ENCODE results near the gene NQO1. TPM values are rescaled to one million over a fixed set of nuclear protein-coding genes. Genes with fewer than 3 reads are reported as not detected.

Gene NQO1
- total RNA-seq, 2 donors from 2014 or later = 1.7 to 2.5 TPM

GRCh38 chr16:69707920-69708683 lies 18.3 kb downstream of the NQO1 start:
- H3K27me3 Mint-ChIP-seq = no peaks in the 10 kb centered on the region
- H3K27ac Mint-ChIP-seq = no peak overlapping the region
- peaks cover 4% of the 10 kb centered on the region for H3K4me1 Mint-ChIP-seq
- DNase-seq (no peak), ATAC-seq (no peak)
- no peaks in the 10 kb centered on the region for H3K9me3 ChIP-seq (ENCODE audit: control insufficient read depth, low read length, poor library complexity, severe bottlenecking)
- no peak overlapping the region for H3K4me3 Mint-ChIP-seq
- no peaks in the 10 kb centered on the region for H3K36me3 Mint-ChIP-seq (ENCODE audit: low read depth)

- H3K36me3 Mint-ChIP-seq (ENCODE audit: low read depth) = no peaks in the 10 kb centered on the region
- no peak for ATAC-seq
Measured at GRCh38 chr16:69706975-69707340, 19.4 kb downstream of the NQO1 start.

GRCh38 chr16:69706256-69706974 lies 19.9 kb downstream of the NQO1 start:
- ATAC-seq = no peak
- DNase-seq = no peak
- Mint-ChIP-seq H3K27me3 (no peaks in the 10 kb centered on the region), H3K27ac (no peak overlapping the region), H3K36me3 (ENCODE audit: low read depth) (no peaks in the 10 kb centered on the region), H3K4me3 (no peak overlapping the region), H3K4me1 (peaks cover 4% of the 10 kb centered on the region)
- no peaks in the 10 kb centered on the region for H3K9me3 ChIP-seq (ENCODE audit: control insufficient read depth, low read length, poor library complexity, severe bottlenecking)

More at GRCh38 chr16:69706975-69707340, 19.4 kb downstream of the NQO1 start:
- no peaks in the 10 kb centered on the region for H3K9me3 ChIP-seq (ENCODE audit: control insufficient read depth, low read length, poor library complexity, severe bottlenecking)
- Mint-ChIP-seq H3K4me3 (no peak overlapping the region), H3K27me3 (no peaks in the 10 kb centered on the region), H3K27ac (no peak overlapping the region), H3K4me1 (peaks cover 4% of the 10 kb centered on the region)
- DNase-seq = no peak

GRCh38 chr16:69703638-69704037 lies 22.7 kb downstream of the NQO1 start:
- no peak overlapping the region for H3K27ac Mint-ChIP-seq
- H3K4me1 Mint-ChIP-seq = no peaks in the 10 kb centered on the region
- no peaks in the 10 kb centered on the region for H3K36me3 Mint-ChIP-seq (ENCODE audit: low read depth)
- H3K4me3 Mint-ChIP-seq = no peak overlapping the region
- DNase-seq (no peak), ATAC-seq (no peak)
- no peaks in the 10 kb centered on the region for H3K9me3 ChIP-seq (ENCODE audit: control insufficient read depth, low read length, poor library complexity, severe bottlenecking)
- H3K27me3 Mint-ChIP-seq = no peaks in the 10 kb centered on the region

GRCh38 chr16:69701866-69702265 lies 24.5 kb downstream of the NQO1 start:
- Mint-ChIP-seq H3K27ac (no peak overlapping the region), H3K4me3 (no peak overlapping the region), H3K36me3 (ENCODE audit: low read depth) (no peaks in the 10 kb centered on the region), H3K27me3 (no peaks in the 10 kb centered on the region), H3K4me1 (no peaks in the 10 kb centered on the region)
- no peaks in the 10 kb centered on the region for H3K9me3 ChIP-seq (ENCODE audit: control insufficient read depth, low read length, poor library complexity, severe bottlenecking)
- no peak for DNase-seq
- ATAC-seq = no peak

- ATAC-seq = no peak
- Mint-ChIP-seq H3K4me1 (no peaks in the 10 kb centered on the region), H3K27me3 (no peaks in the 10 kb centered on the region), H3K4me3 (no peak overlapping the region), H3K27ac (no peak overlapping the region), H3K36me3 (ENCODE audit: low read depth) (no peaks in the 10 kb centered on the region)
- DNase-seq = no peak
- H3K9me3 ChIP-seq (ENCODE audit: control insufficient read depth, low read length, poor library complexity, severe bottlenecking) = no peaks in the 10 kb centered on the region
Measured at GRCh38 chr16:69701452-69701851, 24.9 kb downstream of the NQO1 start.

- Mint-ChIP-seq H3K27ac (peak overlapping the region; percentile 62), H3K27me3 (no peaks in the 10 kb centered on the region), H3K4me1 (no peaks in the 10 kb centered on the region), H3K4me3 (no peak overlapping the region), H3K36me3 (ENCODE audit: low read depth) (no peaks in the 10 kb centered on the region)
- ATAC-seq (no peak), DNase-seq (no peak)
- H3K9me3 ChIP-seq (ENCODE audit: control insufficient read depth, low read length, poor library complexity, severe bottlenecking) = no peaks in the 10 kb centered on the region
Measured at GRCh38 chr16:69699915-69700314, 26.4 kb downstream of the NQO1 start.

- no peaks in the 10 kb centered on the region for H3K9me3 ChIP-seq (ENCODE audit: control insufficient read depth, low read length, poor library complexity, severe bottlenecking)
- Mint-ChIP-seq H3K4me1 (peaks cover 2% of the 10 kb centered on the region), H3K36me3 (ENCODE audit: low read depth) (peaks cover 6% of the 10 kb centered on the region), H3K4me3 (no peak overlapping the region), H3K27ac (no peak overlapping the region), H3K27me3 (no peaks in the 10 kb centered on the region)
- ATAC-seq (no peak), DNase-seq (no peak)
Measured at GRCh38 chr16:69698404-69698803, 28.0 kb downstream of the NQO1 start.

- H3K4me3 Mint-ChIP-seq = no peak overlapping the region
- no peaks in the 10 kb centered on the region for H3K9me3 ChIP-seq (ENCODE audit: control insufficient read depth, low read length, poor library complexity, severe bottlenecking)
- no peak for DNase-seq
- H3K27ac Mint-ChIP-seq = no peak overlapping the region
- peaks cover 16% of the 10 kb centered on the region for H3K36me3 Mint-ChIP-seq (ENCODE audit: low read depth)
- ATAC-seq = no peak
- H3K27me3 Mint-ChIP-seq = no peaks in the 10 kb centered on the region
- peaks cover 11% of the 10 kb centered on the region for H3K4me1 Mint-ChIP-seq
Measured at GRCh38 chr16:69693916-69694315, 32.4 kb downstream of the NQO1 start.

- DNase-seq = no peak
- no peak for ATAC-seq
- peak overlapping the region; percentile 10 for H3K27ac Mint-ChIP-seq
- peaks cover 16% of the 10 kb centered on the region for H3K36me3 Mint-ChIP-seq (ENCODE audit: low read depth)
- no peaks in the 10 kb centered on the region for H3K27me3 Mint-ChIP-seq
- no peaks in the 10 kb centered on the region for H3K9me3 ChIP-seq (ENCODE audit: control insufficient read depth, low read length, poor library complexity, severe bottlenecking)
- peaks cover 11% of the 10 kb centered on the region for H3K4me1 Mint-ChIP-seq
- H3K4me3 Mint-ChIP-seq = no peak overlapping the region
Measured at GRCh38 chr16:69691980-69692911, 34.1 kb downstream of the NQO1 start.

- no peaks in the 10 kb centered on the region for H3K9me3 ChIP-seq (ENCODE audit: control insufficient read depth, low read length, poor library complexity, severe bottlenecking)
- DNase-seq (no peak), ATAC-seq (no peak)
- Mint-ChIP-seq H3K4me1 (peaks cover 11% of the 10 kb centered on the region), H3K36me3 (ENCODE audit: low read depth) (peaks cover 12% of the 10 kb centered on the region), H3K27ac (no peak overlapping the region), H3K4me3 (no peak overlapping the region), H3K27me3 (no peaks in the 10 kb centered on the region)
Measured at GRCh38 chr16:69688589-69688988, 37.8 kb downstream of the NQO1 start.

- H3K27ac Mint-ChIP-seq = peak overlapping the region; percentile 47
- H3K36me3 Mint-ChIP-seq (ENCODE audit: low read depth) = peaks cover 4% of the 10 kb centered on the region
- ATAC-seq (no peak), DNase-seq (no peak)
- no peaks in the 10 kb centered on the region for H3K9me3 ChIP-seq (ENCODE audit: control insufficient read depth, low read length, poor library complexity, severe bottlenecking)
- H3K4me1 Mint-ChIP-seq = peaks cover 2% of the 10 kb centered on the region
- H3K27me3 Mint-ChIP-seq = no peaks in the 10 kb centered on the region
- H3K4me3 Mint-ChIP-seq = no peak overlapping the region
Measured at GRCh38 chr16:69680358-69680757, 46.0 kb downstream of the NQO1 start.

All from T-helper 17 cell (primary cell).